KMS-11 (cell line): ENCODE results near the gene OSBPL9.
A peak's percentile ranks its signal among the peaks of the same experiment; 100 is the strongest.

ENCODE experiments used
- H2AFZ ChIP-seq: fragments of 200-600 bp; sonication (generic); 2 replicates; pipeline ENCODE4 v1.6.1; 2016; ENCODE audit warnings: antibody characterized with exemption, mixed run types, low read depth
- H3K27ac ChIP-seq: fragments of 200-600 bp; sonication (generic); 2 replicates; pipeline ENCODE4 v1.6.1; 2016; ENCODE audit warnings: mild to moderate bottlenecking, mixed run types
- H3K27me3 ChIP-seq: fragments of 200-600 bp; sonication (generic); 2 replicates; pipeline ENCODE4 v1.6.1; 2017; ENCODE audit warnings: mild to moderate bottlenecking, low read depth, mixed run types, moderate library complexity; ENCODE audit not compliant: insufficient read depth
- H3K36me3 ChIP-seq: fragments of 200-600 bp; sonication (generic); 2 replicates; pipeline ENCODE4 v1.6.1; 2017; ENCODE audit warnings: mild to moderate bottlenecking, mixed run types; ENCODE audit not compliant: insufficient read depth
- H3K4me1 ChIP-seq: fragments of 200-600 bp; sonication (generic); 2 replicates; pipeline ENCODE4 v1.6.1; 2016; ENCODE audit warnings: mild to moderate bottlenecking, low read depth, mixed run types; ENCODE audit not compliant: poor library complexity, severe bottlenecking
- H3K4me2 ChIP-seq: fragments of 200-600 bp; sonication (generic); 2 replicates; pipeline ENCODE4 v1.7.0; 2016; ENCODE audit warnings: mild to moderate bottlenecking, mixed run types
- H3K4me3 ChIP-seq: fragments of 200-600 bp; sonication (generic); IDR thresholded peaks from 2 replicates; pipeline ENCODE4 v1.6.1; 2017; ENCODE audit warnings: low read depth, low read length, mixed read lengths; ENCODE audit not compliant: insufficient read depth
- H3K79me2 ChIP-seq: fragments of 200-600 bp; sonication (generic); 2 replicates; pipeline ENCODE4 v1.6.1; 2016; ENCODE audit warnings: low read depth, mixed run types; ENCODE audit not compliant: insufficient read depth
- H3K9ac ChIP-seq: fragments of 200-600 bp; sonication (generic); 2 replicates; pipeline ENCODE4 v1.6.1; 2016; ENCODE audit warnings: mild to moderate bottlenecking, mixed run types
- H4K20me1 ChIP-seq: fragments of 200-600 bp; sonication (generic); 2 replicates; pipeline ENCODE4 v1.6.1; 2016; ENCODE audit warnings: mild to moderate bottlenecking, mixed run types; ENCODE audit not compliant: insufficient read depth
- TF ChIP-seq, protein P1 (sequence below): fragments of 200-600 bp; sonication (generic); conservative IDR thresholded peaks from 2 replicates; pipeline ENCODE4 v1.6.1; 2017; ENCODE audit warnings: low read depth, mild to moderate bottlenecking, antibody characterized with exemption, low read length, moderate library complexity, mixed read lengths

The OSBPL9 gene

DNA sequence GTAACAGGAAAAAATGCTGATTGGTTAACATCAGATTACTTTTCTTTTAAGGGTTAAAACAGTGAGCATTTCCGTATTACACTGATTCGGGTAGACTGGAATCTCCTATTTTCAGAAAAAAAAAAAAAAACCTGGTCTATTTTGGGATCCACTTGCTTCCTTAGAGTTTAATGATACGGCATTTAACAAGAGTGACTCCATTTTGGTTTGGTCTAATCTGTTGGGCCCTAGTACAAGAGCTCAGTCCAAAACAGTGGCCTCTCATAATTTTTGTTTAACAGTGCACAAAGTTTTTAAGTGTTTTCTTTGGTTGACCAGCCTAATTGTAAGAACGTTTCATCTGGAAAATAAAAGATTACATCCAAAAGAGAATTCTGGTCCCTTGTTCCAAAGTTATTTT, 141.4 kb downstream of the OSBPL9 start:
- Histone ChIP-seq H2AFZ (no peak overlapping the region), H3K27me3 (no peaks in the 10 kb centered on the region), H4K20me1 (no peaks in the 10 kb centered on the region), H3K36me3 (no peaks in the 10 kb centered on the region), H3K79me2 (no peaks in the 10 kb centered on the region), H3K4me1 (peaks cover 9% of the 10 kb centered on the region), H3K9ac (no peak overlapping the region), H3K4me3 (no peak overlapping the region), H3K27ac (no peak overlapping the region), H3K4me2 (no peak overlapping the region)
- TF ChIP-seq, protein P1, sequence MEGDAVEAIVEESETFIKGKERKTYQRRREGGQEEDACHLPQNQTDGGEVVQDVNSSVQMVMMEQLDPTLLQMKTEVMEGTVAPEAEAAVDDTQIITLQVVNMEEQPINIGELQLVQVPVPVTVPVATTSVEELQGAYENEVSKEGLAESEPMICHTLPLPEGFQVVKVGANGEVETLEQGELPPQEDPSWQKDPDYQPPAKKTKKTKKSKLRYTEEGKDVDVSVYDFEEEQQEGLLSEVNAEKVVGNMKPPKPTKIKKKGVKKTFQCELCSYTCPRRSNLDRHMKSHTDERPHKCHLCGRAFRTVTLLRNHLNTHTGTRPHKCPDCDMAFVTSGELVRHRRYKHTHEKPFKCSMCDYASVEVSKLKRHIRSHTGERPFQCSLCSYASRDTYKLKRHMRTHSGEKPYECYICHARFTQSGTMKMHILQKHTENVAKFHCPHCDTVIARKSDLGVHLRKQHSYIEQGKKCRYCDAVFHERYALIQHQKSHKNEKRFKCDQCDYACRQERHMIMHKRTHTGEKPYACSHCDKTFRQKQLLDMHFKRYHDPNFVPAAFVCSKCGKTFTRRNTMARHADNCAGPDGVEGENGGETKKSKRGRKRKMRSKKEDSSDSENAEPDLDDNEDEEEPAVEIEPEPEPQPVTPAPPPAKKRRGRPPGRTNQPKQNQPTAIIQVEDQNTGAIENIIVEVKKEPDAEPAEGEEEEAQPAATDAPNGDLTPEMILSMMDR, result no peak

DNA sequence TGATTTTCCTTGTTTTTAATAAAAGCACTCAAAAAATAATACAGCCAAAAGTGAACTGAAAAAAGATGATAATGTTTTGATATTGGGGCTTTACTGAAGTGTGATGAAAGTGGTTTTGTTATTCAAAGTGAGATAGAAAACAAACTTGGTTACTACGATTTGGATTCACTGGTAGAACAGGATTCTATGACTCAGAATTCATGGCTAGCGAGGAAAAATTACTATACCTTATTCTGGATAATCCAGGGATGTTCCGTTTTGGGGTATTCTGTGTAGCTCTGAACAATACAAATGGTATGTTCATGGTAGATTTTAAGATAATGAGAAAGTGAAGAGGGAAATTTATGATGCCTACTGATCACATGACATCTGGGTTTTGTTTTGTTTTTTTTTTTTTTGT, 144.0 kb downstream of the OSBPL9 start:
- Histone ChIP-seq H2AFZ (no peak overlapping the region), H4K20me1 (no peaks in the 10 kb centered on the region), H3K4me3 (no peak overlapping the region), H3K27me3 (no peaks in the 10 kb centered on the region), H3K79me2 (no peaks in the 10 kb centered on the region), H3K27ac (no peak overlapping the region), H3K9ac (no peak overlapping the region), H3K4me2 (no peak overlapping the region), H3K4me1 (no peaks in the 10 kb centered on the region), H3K36me3 (no peaks in the 10 kb centered on the region)
- TF ChIP-seq, protein P1, result no peak

DNA sequence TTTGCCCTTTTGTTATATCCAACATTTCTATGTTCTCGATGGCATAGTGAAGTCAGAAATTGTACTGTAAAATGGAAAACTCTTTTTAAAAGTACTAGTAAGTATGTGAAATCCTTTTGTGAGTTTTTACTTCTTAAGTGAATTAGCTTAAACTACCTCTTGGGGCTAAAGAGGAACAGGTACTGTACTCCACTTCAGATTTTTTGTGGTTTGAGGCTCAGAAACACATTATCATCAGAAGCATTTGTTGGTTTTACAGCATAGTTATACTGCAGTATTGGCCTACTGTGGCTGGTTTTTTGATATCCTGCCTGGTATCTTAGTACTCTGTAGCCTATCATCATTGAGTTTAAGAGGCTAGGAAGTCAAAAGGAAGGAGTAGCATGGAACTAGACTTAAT, 144.5 kb downstream of the OSBPL9 start:
- H3K4me1 ChIP-seq, result no peaks in the 10 kb centered on the region
- H3K36me3 ChIP-seq, result no peaks in the 10 kb centered on the region

DNA sequence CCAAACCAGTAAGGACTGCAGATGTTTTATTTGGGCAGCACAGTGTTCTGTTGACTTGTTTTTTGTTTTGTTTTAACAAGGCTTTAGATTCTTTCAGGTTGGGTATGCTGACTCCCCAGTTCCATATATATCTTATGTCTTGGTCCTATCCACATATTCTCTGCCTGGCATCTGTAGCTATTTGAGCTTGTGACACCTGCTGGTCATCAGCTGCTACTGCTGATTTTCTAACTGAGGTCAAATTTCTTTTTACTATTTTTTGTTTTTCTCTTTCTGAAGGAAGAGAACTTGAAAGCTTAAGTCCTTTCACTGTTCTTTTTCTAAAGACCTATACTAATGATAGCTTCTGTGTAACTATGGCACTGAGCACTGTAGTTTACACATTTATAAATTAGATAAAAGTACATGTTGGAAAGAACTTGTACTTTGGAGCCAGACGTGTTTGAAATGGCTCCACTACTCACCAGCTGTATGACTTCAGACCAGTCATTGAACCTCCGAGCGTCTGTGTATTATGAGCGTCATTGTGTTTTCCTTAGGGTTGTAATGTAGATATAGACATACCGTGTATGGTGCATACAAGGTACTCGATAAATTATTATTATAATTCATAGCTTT, 152.2 kb downstream of the OSBPL9 start:
- Histone ChIP-seq H3K36me3 (no peaks in the 10 kb centered on the region), H3K9ac (no peak overlapping the region), H2AFZ (no peak overlapping the region), H3K27ac (no peak overlapping the region), H3K4me2 (no peak overlapping the region), H3K4me3 (no peak overlapping the region), H3K4me1 (no peaks in the 10 kb centered on the region), H4K20me1 (no peaks in the 10 kb centered on the region), H3K79me2 (no peaks in the 10 kb centered on the region), H3K27me3 (no peaks in the 10 kb centered on the region)
- TF ChIP-seq, protein P1, result peak; percentile 45

More for the DNA sequence above, 144.5 kb downstream of the OSBPL9 start:
- no peak overlapping the region for H3K9ac ChIP-seq
- H4K20me1 ChIP-seq, result no peaks in the 10 kb centered on the region
- TF ChIP-seq, protein P1, result no peak
- no peak overlapping the region for H3K4me3 ChIP-seq
- H2AFZ ChIP-seq, result no peak overlapping the region
- H3K4me2 ChIP-seq, result no peak overlapping the region
- H3K79me2 ChIP-seq, result no peaks in the 10 kb centered on the region
- no peaks in the 10 kb centered on the region for H3K27me3 ChIP-seq
- no peak overlapping the region for H3K27ac ChIP-seq
